Activated CD8-positive, alpha-beta memory T cell treated with anti-CD3 and anti-CD28 coated beads, Interleukin-2, amount 50 U/mL, for 1 hour (primary cell): ENCODE data around the gene P2RY6.

Experiments used
- DNase-seq: peaks from one replicate; pipeline ENCODE4 v3.0.0-alpha.2; 2020; ENCODE audit errors: extremely low read depth

The P2RY6 gene

DNA sequence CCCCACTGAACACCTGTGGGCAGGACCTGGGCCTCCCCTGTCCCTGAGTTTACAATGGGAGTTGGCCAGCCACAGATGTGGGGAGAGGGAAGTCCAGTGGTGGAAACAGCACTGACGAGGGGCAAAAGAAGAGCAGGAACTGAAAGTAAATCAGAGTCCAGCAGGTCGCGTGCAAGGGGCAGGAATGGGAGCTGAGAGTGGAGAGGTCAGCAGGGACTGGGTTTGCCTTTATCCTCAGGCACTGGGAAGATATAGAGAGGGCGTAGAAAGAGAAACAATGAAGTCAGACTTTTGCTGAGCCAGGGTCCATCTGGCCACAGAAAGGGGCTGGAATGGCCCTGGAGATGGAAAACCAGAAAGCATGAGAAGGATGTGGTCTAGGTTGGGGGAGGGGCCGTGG is 8.5 kb downstream of the P2RY6 start:
- DNase-seq = no peak

DNA sequence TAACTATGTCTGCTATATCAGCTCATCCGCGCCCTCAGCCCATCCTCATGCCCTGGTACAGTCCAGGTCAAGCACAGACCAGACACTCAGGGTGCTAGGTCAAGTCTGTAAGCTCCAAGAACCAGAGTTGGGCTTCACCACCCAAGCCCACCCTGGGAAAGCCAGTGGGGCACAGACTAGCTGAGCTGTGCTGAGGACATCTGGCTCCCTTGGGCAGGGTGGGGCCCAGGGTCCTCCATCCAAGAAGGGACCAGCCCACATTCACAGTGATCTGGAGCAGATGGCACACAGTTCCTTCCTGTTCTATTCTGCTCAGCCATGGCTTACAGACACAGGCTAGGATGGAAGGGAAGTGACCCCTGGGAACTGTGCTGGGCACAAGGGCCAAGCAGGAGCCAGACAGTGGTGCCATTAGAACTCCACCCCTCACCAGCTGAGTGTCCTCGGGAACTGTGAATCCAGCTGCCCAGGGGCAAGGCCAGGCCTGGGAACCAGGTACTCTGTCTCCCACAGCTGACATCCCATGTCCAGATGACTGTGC is 9.1 kb downstream of the P2RY6 start:
- no peak for DNase-seq

DNA sequence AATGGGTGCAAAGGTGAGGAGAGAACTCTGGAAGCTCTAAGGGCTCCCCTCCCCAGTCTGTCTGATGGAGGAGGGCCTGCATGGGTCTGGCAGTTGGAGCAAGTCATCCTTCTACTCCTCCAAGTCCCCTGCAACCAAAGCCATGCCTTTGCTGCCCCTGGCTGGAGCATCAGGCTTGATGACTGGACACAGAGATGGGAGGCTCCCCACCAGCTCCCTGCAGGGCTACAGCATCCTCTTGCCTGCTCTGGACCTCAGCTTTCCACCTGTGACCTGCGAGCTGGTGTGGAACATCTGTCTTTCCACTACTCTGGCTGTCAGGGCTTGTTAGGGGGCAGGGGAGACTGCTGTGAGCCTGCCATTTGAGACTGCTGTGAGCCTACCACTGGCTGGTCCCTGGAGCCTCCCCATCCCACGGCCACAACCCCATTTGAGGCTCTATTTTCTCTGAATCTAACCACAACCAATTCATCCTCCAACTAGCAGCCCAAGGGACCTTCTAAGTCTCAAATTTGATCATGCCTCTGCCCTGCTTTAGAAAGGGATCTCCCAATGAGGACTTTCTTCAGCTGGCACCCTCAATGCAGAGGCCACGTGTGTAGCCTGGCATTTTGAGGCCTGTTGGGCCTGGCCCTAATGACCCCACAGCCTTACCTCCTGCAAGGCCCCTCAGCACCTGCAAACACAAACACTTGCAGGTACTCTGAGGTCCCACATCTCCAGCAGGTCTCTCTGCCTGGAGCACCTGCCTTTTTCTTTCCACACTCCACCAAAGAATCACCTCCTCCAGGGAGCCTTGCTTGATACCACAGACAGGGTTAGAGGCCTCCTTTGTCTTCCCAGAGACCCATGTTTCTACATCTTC is 9.9 kb downstream of the P2RY6 start:
- no peak for DNase-seq

DNA sequence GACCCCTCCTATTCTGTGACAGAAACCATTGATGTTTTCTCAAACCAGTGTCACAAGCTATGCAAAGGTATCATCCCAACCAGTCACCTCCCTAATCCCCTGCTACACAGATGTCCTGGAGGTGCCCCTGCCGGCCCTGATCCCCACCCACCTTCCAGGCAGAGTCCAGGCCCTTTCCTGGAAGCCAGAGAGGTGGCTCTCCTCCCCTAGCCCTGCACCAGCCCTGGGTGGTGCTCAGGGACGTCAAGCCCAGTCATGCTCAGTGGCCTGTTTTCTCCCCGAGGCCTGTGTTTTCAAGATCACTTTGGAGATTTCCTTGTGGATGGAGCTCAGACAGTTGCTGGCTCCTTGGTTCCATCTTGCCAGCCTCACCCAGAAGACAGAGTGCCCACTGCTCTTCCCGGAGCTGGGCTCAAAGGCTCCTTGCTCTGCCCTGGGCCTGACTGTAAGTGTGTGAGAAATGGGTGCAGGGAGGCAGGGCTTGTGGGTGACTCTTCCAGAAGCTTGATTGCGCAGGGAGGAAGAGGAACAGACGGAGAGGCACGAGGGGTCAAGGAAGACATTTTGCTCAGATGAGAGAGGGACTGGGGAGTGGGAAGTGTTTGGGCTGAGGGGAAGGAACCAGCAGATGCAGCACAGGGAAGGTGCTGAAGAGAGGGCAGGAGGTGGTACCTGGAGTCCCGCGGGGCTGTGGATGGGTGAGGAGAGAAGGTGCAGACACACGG is 11.3 kb downstream of the P2RY6 start:
- no peak for DNase-seq

DNA sequence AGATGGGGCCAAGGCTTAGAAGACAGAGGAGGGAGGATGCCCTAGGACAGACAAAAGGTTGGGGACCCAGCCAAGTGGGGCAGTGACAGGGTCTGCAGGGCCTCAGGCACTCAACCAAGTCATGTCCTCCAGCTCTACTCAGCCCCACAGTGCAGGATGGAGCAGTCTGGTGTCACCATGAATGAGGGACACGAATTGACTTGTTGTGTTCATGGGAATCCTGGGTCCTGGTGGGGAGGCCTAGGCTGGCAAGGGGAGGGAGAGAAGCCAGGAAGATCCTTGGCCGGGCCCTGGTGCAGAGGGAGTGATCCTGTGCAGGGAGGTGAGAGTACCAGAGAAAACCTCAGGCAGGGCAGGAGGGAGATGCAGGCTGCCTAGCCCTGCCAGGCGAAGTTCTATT is 12.0 kb downstream of the P2RY6 start:
- DNase-seq = no peak

DNA sequence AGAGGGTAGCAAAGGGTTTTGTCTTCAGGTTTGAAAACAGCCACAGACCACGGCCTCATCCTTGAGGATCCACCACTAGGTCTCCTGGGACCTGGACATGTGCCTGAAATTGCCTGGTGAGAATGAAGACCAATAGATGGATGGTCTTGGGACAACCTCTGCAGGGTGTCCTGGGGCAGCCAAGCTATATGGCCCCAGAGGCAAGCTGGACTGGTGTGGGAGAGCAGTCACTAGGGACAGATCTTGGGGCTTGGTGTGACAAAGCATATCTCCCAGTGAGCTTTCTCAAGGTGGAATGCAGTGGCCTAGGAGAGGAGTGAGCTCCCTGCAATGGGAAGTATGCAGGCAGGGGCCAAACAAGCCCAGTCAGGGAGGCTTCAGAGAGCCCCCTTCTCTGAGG is 13.6 kb downstream of the P2RY6 start:
- no peak for DNase-seq

DNA sequence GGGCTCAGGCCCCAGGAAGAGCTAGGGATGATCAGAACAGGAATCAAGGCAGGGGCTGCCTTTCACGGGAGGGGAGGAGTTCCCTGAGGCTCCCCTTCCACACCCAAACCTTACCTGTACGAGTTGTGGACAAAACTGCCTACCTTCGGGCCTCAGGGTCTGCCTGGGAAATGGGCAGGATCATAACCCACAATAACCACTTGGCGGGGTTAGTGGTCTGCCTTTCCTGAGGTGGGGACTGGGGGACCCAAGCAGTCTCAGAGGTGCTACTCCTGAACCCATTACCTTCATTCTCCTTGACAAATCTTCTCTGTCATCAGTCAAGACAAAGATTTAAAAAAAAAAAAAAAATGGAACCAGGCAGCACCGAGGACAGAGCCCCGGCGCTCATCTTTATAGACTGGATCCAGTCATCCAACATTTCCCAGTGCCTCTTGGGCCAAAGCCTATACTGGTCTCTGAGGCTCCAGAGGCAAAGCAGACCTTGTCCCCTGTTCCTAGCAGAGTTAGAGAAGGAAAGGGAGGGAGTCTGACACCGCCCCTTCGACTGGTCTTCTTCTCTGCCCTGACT is 14.2 kb downstream of the P2RY6 start:
- DNase-seq = no peak

DNA sequence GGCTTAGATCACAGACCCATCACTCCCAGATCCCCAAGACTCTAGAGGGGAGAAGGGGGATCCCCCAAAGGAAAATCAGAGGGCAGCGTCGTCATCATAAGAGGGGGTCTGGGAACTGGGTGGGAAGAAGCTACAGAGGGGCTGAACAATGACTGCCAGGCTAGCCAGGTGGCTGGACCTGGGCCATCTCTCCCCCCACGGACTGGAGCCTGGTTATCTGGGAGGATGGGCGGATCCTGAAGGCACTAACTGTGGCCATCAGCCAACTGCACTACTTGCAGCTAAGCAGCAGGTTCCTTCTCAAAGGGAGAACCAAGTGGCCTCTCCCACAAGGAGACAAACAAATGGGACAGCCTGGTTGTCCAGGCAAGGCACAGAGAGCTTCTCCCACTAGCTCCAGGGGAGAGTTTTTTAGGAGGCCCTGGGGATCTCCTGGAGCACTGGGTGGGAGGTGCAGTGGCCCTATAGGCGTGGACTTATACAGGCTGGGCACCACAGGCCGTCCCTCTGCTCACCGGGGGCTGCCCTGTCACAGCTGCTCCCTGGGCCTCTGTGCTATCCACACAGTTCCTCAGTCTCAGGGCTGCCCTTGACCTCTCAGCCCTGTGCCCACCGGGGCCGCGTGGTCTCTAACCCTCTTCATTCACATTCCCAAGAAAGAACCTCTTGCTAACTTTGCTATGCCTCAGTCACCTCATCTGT is 15.4 kb downstream of the P2RY6 start:
- DNase-seq = no peak

DNA sequence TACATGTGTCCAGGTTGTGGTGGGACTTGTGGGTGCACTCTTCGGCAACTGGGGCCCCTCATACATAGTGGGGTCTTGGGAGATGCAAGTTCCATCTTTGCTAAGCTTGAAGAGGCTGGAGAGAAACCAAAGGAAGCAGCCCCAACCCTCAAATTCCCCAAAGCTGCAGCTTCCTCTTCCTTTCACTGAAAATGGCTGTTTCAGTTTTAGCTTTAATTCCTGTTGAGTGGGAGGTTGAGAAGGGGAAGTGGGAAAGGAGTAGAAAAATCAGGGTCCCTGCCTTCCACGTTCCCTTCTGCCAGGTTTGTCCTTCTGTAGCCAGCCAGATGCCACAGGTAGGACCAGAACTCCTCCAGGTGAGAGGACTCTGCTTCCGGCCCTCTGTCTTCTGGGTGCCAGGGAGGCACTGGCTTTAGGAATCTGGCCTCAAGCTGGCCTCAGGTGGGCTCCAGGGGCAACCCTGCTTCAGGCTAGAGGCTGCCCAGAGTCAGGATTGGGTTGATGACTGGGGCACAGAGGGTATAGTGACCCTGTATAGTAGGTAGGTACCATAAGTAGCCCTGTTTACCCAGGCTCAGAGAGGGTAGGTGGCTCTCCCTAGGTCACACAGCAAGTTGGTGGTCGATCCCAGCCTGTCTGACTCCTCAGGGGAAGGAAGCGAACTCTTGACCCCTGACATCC is 16.2 kb downstream of the P2RY6 start:
- DNase-seq = no peak

DNA sequence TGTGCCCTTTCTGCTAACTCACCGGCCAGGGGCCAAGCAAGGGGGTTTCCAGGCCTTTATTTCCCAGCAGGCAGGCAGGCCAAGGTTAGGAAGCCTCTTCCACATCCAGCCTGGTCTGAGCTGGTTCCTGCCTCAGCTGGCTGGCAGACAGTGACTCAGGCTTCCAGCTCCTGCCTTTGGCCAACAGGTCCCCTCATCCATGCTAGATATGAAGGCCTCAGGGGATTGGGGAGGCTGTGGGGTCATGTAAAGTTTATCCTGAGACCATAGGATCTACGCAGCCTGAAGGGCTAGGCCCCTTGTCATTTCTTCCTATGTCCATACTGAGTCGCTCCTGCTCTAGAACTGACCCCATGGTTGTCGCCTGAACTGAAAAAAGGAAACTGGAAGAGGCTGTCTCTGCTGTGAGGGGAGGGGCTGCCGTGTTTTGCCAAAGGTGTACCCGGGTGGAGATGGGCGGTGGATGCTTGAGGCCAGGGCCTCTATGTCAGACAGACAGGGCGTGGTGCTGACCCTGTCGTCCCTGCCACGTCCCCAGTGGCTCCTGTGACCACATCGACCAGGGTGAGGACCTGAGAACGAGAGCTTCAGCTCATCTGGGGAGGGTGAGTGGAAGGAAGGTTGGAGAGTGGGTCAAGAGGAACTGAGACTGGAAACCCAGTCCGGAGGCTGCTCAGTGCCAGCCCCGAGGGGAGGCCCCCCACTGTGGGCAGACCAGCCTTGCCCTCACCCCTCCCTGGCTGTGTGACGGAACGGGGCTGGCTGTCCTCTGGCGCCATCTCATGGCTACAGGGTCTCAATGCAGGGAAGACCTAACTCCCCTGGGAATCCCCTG is 17.0 kb downstream of the P2RY6 start:
- no peak for DNase-seq

DNA sequence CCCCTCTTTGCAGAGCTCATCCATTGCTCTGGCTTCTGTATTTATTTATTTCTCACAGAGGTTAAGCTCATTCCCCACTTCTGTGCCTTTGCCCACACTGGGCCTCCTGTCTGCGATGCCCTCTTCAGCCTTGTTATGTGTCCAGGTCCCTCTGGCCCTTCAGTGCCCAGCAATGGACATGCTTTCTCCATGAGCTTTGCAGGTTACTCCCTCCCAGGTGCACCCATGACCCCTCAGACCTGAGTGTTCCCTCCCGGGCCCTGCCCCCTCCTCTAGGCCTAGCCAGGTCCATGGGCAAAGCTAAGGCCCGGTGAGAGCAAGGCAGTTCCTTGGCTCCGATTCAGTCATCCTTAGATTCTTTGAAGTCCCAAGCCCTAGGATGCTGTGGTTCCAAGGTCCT is 18.4 kb downstream of the P2RY6 start:
- DNase-seq = no peak

DNA sequence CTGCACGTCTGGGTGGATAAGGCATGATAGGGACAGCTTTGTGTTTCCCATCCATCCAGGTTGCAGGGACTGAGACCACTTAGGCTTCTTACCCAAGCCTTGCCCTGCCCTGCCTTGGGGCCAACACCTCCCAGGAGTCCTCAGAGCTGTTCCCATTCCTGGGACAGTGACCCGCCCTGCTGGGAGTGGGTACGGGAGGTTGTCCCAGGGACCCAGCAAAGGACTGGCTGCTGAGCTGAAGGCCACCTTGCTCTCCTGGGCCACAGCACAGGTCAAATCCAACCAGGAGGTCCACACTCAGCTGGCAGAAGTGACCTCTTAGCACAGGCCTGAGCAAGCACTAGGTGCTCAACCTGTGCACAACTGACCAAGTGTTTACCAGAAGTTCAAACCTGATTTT is 19.1 kb downstream of the P2RY6 start:
- no peak for DNase-seq

DNA sequence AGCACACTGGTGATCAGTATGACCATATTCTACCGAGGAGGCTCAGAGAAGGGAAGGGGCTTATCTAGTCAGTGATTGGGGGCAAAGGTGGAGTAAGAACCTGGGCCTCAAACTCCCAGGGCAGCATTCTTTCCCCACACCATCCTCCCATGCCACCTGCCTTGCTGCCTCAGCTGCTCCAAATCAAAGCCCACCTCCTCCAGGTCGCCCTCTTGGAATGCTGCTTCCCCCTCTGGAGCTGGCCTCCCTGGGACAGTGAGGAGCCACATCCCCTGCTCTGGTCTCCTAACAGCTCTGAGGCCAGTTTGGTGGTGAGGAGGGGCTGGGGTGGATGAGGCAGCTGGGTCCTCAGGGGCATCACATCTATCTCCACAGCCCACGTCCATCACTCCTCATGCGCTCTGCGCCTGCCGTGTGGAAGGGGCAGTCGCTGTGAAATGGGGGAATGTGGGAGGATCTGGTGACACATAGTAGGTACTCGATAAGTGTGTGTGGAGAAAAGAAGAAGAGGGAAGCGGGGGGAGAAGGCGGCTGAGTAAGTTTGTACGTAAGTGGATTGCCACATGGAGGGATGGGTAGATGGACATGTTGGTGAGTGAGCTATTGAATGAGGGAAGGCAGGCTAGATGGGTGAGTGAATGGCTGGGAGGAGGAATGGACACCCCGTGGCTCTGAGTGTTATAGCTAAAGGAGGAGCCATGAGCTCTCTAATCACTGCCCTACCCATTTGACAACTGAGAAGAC is 19.8 kb downstream of the P2RY6 start:
- DNase-seq = no peak

DNA sequence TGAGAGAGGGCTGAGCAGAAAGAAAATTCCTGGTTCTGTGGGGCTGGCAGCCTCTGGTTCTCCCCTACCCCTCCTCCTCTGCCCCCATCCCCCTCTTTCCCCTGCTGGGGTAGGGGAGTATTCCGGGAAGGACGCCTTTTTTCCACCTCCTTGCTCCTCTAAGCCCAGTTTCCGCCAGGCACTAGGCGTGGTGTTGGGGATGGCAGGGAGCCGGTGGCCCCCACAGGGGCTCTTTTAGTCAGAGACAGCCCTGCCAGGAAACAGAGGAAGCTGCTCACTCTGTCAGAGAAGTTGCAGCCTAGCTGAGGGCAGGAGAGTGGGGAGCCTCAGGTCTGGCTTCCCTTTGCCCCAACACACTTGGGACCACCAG is 20.4 kb downstream of the P2RY6 start:
- DNase-seq = no peak

DNA sequence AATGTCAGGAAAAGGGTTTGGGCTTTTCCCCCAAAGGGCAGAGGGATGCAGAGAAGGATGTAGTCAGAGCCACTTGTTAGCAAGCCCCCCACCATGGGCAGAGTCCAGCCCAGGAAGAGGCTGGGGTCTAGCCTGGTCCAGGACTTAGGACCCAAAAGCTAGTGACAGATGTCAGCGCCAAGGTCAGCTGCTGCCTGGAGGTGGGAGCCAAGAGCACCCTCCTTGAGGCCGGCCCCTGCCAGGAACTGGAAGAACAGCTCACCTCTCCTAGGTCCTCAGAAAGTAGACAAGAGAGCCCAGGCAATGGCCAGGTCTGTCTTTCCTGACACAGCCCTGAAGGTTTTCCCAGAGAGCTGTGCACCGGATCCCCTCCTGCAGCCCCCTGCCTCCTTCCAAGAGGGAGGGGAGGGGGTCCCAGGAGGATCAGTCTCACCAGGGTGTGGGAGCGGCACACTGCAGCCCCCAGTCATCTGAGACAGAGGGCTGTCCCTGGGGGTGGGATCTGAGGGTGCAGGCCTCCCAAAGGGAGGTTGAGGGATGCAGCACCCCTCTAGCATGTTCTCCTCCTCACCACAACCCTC is 21.3 kb downstream of the P2RY6 start:
- no peak for DNase-seq

DNA sequence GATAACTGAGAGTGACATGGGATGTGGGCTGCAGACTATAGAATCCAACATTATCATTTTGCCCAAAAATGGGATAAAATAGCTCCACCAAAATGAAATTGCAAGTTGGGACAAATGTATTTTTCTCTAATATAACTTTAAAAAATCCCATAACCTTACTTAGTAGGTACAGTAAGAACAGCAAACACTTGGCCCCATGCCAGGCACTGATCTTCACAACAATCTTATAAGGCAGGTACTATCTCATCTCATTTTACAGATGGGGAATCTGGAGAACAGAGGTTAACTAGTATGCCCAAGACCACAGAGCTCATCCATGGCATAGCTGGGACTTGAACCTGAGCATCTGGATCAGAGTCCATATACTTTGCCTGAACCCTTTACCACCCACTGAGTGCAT is 22.5 kb downstream of the P2RY6 start:
- DNase-seq = no peak

DNA sequence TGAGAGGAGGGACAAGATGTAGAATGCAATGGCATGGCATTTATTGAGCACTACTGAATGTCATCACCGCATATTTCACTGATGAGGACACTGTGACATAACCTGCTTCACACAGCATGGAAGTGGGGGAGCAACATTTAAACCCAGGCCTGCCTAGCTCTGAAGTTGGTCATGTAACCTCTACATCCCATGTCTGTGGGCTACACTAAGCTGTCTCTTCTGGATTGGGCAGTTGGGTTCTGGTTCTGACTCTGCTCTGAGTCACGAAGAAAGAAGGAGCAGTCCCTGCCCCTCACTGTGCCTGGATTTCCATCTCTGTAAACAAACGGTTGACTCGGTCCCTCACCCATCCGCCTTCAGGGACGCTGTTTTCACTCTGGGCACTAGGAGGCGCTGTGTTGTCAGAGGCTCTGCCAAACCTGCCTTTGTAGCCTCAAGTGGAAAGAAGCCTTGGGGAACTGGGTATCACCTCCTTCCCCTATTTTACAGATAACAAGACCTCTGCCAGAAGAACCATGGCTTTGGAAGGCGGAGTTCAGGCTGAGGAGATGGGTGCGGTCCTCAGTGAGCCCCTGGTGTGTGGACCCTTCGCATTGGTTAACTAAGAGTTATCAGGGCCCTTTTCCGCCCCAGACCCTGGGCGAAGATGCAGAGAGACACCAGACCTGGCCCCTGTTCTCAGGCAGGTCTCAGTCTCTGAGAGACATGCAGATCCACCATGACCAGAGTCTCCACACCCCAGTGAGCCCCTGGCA is 23.3 kb downstream of the P2RY6 start:
- DNase-seq = peak; percentile 34

DNA sequence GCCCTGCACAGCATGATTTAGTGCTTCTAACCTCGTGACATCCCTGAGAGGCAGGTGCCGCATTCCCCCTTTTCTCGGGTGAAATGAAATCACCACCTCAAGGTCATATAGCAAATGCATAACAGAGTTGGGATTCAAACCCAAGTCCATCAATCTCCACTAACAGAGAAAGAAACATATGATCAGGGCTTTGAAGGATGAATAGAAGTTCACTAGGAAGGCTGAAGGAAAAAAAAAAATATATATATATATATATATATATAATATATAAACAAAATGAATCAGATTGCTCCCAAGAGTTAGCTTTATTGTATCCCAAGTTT is 23.8 kb downstream of the P2RY6 start:
- no peak for DNase-seq
